ENCODE results near the gene SCO2. TPM values are rescaled to one million over a fixed set of nuclear protein-coding genes. Genes with fewer than 3 reads are reported as not detected.

Gene SCO2
- total RNA-seq, 1 experiment from 2014 or later: 3.2 TPM

DNA sequence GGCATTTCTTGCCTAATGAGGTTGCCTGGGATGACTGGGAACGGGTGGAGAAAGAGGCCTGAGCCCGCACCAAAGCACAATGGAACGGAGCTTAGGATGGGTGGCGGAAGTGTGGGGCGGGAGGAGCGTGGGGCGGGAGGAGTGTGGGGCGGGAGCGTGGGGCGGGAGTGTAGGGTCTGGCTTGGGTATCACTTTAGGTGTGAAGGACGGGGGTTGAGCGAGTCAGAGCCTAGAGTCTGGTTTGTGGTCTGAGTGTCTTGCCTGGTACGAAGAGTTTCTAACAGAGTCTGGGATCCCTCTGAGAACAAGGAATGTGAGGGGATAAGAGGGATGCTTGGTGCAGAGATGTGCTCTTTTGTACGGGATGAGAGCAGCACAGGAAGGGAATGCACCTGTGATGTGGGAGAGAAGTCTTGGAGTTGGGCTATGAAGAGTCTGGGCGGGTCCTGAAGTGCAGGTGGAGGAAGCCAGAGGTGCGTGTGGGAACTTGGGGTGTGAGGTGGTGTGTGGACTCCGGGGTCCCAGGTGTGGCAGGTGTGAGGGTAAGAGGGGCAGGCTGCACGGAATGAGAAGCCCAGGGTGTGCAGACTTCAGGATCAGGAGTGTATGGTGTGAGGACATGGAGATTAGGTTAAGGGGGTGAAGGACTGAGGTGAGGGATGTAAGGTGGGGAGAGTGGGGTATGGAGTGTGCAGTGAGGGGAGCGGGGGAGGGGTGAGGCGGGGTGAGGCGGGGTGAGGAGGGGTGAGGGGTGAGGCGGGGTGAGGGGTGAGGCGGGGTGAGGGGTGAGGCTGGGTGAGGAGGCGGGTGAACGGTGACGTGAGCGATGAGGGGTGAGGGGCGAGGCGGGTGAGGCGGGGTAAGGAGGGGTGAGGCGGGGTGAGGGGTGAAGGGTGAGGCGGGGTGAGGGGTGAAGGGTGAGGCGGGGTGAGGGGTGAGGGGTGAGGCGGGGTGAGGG, 36.3 kb upstream of the SCO2 start:
- no peak for DNase-seq
- H3K27me3 ChIP-seq: no peaks in the 10 kb centered on the region
- H3K9me3 ChIP-seq: no peaks in the 10 kb centered on the region
- no peaks in the 10 kb centered on the region for H3K36me3 ChIP-seq
- H3K4me3 ChIP-seq: no peak overlapping the region

DNA sequence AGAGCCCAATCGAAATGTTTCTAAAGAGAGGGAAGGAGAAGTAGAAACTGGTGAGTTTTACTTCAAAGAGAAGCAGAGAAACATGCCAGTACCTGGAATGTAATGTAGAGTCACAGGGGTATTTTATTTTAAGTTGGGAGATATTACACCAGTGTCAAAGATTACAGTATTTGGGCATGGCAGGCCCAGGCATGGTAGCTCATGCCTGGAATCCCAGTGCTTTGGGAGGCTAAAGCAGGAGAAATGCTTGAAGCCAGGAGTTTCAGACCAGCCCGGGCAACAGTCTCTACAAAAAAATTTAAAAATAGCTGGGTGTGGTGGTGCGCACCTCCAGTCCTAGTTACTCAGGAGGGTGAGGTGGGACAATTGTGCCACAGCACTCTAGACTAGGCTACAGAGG, 34.6 kb upstream of the SCO2 start:
- no peaks in the 10 kb centered on the region for H3K36me3 ChIP-seq
- no peak for DNase-seq
- H3K27me3 ChIP-seq: no peaks in the 10 kb centered on the region

DNA sequence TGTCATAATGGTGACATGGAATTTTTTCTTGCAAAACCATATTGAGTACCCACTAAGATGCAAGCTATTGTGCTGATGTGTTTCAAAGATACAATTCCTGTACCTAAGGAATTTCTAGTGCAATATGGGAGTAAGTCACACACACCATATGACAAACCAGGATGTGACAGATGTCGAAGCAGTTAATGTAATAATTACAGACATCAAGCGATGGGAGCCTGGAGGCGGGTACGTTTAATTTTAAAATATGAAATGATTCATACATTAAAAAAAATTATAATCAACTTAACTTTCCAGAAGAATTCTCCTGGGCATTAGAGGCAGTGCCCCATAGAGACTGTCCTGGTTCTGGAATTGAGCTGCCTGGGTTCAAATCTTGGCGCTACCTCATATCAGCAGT, 31.3 kb upstream of the SCO2 start:
- no peaks in the 10 kb centered on the region for H3K36me3 ChIP-seq
- H3K4me3 ChIP-seq: no peak overlapping the region
- no peaks in the 10 kb centered on the region for H3K9me3 ChIP-seq
- no peak for DNase-seq
- H3K27me3 ChIP-seq: no peaks in the 10 kb centered on the region

More for the DNA sequence above, 34.6 kb upstream of the SCO2 start:
- Histone ChIP-seq H3K9me3 (no peaks in the 10 kb centered on the region), H3K4me3 (no peak overlapping the region)

GRCh38 chr22:50553310-50553709, 27.9 kb upstream of the SCO2 start:
- H3K36me3 ChIP-seq: no peaks in the 10 kb centered on the region
- H3K27me3 ChIP-seq: no peaks in the 10 kb centered on the region
- no peaks in the 10 kb centered on the region for H3K9me3 ChIP-seq
- no peak overlapping the region for H3K4me3 ChIP-seq
- DNase-seq: no peak

- Histone ChIP-seq H3K4me3 (no peak overlapping the region), H3K9me3 (no peaks in the 10 kb centered on the region), H3K36me3 (no peaks in the 10 kb centered on the region), H3K27me3 (no peaks in the 10 kb centered on the region)
- no peak for DNase-seq
Observed at GRCh38 chr22:50551160-50551752, 25.9 kb upstream of the SCO2 start.

GRCh38 chr22:50550395-50550794, 25.0 kb upstream of the SCO2 start:
- no peak for DNase-seq
- no peaks in the 10 kb centered on the region for H3K27me3 ChIP-seq

DNA sequence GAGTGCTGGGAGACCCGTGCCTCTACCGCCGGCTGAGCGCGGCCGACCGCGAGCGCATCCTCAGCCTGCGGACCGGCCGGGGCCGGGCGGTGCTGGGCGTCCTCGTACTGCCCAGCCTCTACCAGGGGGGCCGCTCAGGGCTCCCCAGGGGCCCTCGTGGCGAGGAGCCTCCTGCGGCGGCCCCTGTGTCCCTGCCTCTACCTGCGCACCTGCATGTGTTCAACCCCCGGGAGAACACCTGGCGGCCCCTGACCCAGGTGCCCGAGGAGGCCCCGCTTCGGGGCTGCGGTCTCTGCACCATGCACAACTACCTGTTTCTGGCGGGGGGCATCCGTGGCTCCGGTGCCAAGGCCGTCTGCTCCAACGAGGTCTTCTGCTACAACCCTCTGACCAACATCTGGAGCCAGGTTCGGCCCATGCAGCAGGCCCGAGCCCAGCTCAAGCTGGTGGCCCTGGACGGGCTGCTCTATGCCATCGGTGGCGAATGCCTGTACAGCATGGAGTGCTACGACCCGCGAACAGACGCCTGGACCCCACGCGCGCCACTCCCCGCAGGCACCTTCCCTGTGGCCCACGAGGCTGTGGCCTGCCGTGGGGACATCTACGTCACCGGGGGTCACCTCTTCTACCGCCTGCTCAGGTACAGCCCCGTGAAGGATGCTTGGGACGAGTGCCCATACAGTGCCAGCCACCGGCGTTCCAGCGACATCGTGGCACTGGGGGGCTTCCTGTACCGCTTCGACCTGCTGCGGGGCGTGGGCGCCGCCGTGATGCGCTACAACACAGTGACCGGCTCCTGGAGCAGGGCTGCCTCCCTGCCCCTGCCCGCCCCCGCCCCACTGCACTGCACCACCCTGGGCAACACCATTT, 23.8 kb upstream of the SCO2 start:
- Histone ChIP-seq H3K27me3 (no peaks in the 10 kb centered on the region), H3K4me3 (no peak overlapping the region), H3K36me3 (no peaks in the 10 kb centered on the region), H3K9me3 (no peaks in the 10 kb centered on the region)
- DNase-seq: no peak

More at GRCh38 chr22:50550395-50550794, 25.0 kb upstream of the SCO2 start:
- Histone ChIP-seq H3K36me3 (no peaks in the 10 kb centered on the region), H3K9me3 (no peaks in the 10 kb centered on the region), H3K4me3 (no peak overlapping the region)

DNA sequence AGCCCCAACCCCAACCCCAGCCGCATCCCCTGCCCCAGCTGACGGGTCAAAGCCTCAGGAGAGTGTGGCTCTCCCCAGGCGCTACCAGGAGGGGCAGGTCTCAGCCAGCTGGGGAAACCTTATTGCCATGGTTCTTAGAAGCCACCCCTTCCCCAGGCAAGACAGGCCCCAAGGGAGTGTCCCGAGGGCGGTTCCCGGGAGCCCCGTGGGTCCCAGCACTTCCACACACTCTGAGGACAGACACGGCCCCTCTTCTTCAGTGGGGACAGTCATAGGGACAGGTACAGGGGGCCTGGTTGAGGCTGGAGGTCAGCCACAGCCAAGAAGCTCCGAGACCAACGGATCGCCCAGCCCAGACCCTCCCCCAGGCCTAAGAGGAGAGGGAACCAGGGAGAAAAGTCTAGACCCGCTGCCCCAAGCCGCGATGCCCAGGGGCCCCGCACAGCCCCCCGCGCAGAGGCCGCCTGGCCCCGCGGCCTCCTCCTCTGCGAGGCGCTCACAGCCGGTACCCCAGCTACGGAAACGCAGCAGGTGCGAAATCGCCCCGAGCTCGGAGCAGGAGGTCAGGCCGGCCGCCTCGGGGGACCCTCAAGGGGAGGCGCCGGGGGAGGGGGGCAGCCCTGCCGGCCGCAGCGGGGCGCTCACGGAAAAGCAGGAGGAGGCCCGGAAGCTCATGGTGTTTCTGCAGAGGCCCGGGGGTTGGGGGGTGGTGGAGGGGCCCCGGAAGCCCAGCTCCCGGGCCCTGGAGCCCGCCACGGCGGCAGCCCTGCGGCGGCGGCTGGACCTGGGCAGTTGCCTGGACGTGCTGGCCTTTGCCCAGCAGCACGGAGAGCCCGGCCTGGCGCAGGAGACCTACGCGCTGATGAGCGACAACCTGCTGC, 22.9 kb upstream of the SCO2 start:
- Histone ChIP-seq H3K4me3 (no peak overlapping the region), H3K9me3 (no peaks in the 10 kb centered on the region), H3K27me3 (no peaks in the 10 kb centered on the region), H3K36me3 (no peaks in the 10 kb centered on the region)
- no peak for DNase-seq

- Histone ChIP-seq H3K36me3 (no peaks in the 10 kb centered on the region), H3K9me3 (no peaks in the 10 kb centered on the region), H3K4me3 (no peak overlapping the region), H3K27me3 (no peaks in the 10 kb centered on the region)
- no peak for DNase-seq
Observed at GRCh38 chr22:50547263-50547985, 22.0 kb upstream of the SCO2 start.

DNA sequence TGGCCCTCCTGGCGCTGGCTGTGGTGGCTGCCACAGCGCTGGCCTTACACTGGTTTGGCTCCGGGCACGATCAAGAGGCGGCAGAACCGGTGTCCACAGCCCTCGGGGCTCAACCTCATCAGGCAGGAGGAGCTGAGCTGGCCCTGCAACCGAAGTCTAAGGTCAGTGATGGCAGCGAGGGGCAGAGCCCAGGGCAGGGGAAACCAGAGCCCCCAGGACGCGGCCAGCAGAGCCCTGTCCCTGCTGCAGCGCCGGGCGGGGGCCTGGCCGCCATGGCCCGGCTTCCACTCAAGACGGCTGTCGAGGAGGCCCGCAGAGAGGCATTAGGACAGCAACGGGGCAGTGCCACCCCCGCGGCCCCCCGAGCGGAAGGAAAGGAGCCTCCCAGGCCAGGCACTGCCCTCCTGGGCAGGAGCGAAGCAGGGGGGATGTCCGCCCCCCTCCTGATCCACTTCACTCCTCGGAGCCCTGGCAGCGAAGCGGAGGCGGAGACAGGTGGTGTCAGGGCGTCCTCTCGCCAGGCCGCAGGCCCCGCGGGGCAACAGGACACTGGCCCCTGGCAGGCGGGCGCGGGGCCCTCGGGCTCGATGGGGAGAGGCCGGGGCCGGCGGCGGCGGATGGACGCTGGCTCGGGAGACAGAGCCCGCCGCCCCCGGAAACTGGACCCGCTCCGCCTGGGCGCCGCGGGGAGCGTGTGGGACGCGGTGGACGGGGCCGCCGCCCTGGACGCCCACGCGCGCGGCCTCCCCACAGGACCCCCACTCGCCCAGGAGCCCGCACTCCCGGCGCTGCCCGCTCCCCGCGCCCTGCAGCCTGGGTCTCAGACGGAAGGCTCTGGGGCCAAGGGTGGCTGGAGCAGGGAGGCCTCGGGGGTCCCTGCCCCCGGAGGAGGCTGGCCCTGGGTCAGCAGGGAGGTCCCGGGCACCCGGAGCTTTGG, 21.2 kb upstream of the SCO2 start:
- no peak for DNase-seq
- no peaks in the 10 kb centered on the region for H3K27me3 ChIP-seq
- H3K9me3 ChIP-seq: no peaks in the 10 kb centered on the region
- no peaks in the 10 kb centered on the region for H3K36me3 ChIP-seq
- H3K4me3 ChIP-seq: no peak overlapping the region

GRCh38 chr22:50545522-50546325, 20.3 kb upstream of the SCO2 start, which contains the start of gene KLHDC7B:
Gene KLHDC7B, plus strand, starts transcription at chr22:50545899. Its CDS starts 345 bp downstream, at chr22:50546244.
- Histone ChIP-seq H3K27me3 (no peaks in the 10 kb centered on the region), H3K36me3 (no peaks in the 10 kb centered on the region), H3K9me3 (no peaks in the 10 kb centered on the region), H3K4me3 (no peak within 1 kb of the TSS)
- no peak for DNase-seq

- no peaks in the 10 kb centered on the region for H3K36me3 ChIP-seq
- no peaks in the 10 kb centered on the region for H3K27me3 ChIP-seq
- H3K4me3 ChIP-seq: no peak overlapping the region
- H3K9me3 ChIP-seq: no peaks in the 10 kb centered on the region
- no peak for DNase-seq
Observed at GRCh38 chr22:50544746-50545253, 19.4 kb upstream of the SCO2 start.

DNA sequence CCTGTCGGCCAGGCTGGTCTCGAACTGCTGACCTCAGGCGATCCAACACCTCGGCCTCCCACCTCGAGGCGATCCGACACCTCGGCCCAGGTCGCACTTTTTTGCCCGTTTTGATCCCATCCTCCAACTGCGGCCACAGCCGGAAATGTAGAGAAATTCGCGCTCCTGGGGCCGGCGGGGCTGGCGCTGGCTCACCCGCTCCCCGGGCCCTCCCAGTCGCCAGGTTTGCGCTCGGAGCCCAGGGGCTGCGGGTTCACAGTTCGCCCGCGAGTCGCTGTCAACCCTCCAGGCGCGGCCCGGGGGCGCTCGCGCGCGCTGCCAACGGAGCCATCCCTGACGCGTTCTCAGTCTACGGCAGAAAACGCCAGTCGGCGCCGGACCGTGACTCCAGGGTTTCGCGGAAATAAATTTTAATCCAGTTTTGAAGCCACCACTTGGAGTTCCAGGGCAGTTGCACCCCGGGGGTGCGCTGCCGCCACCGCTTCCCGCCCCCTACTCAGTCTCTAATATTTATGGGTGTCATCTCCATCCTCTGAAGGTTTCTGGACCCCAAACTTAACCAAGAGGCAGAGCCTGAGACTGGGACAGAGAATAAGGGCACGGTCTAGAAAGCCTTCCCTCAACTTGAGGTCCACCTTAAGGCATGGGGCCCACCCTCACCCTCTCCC, 18.8 kb upstream of the SCO2 start:
- H3K36me3 ChIP-seq: no peaks in the 10 kb centered on the region
- no peaks in the 10 kb centered on the region for H3K27me3 ChIP-seq
- DNase-seq: no peak
- H3K9me3 ChIP-seq: no peaks in the 10 kb centered on the region
- no peak overlapping the region for H3K4me3 ChIP-seq

All from MG63 (cell line).